HCT116 (cell line): ENCODE data around the gene ST6GAL2. TPM values are rescaled to one million over a fixed set of nuclear protein-coding genes. Genes with fewer than 3 reads are reported as not detected.

ENCODE experiments used
- ATAC-seq: fragments of 200-7000 bp; cut with Tn5 transposase; 2 replicates; pipeline ENCODE4 v1.9.1; 2020; ENCODE audit warnings: mild to moderate bottlenecking, moderate library complexity
- BruUV-seq: library from RNA; stranded (reverse); fragments of 400-500 nt; replicated peaks from 2 replicates; lab custom pipeline; 2021; lab: Mats Ljungman, UMichigan
- CTCF ChIA-PET: fragments of 300-600 bp; sonication (Branson Sonifier 250); formaldehyde crosslinking; loops from one replicate; lab custom pipeline; 2021; ENCODE audit warnings: antibody characterized with exemption; lab: Charles Lee
- POLR2A ChIA-PET: fragments of 300-600, 350-600 bp; sonication (Branson Sonifier 250); formaldehyde crosslinking; loops from one replicate; lab custom pipeline; 2021; ENCODE audit warnings: antibody characterized with exemption; lab: Charles Lee
- RAD21 ChIA-PET, 2 experiments: fragments of 300-600 bp; sonication (Branson Sonifier 250); formaldehyde crosslinking; loops; one replicate each; lab custom pipeline; 2023; ENCODE audit warnings: low total read pairs in 2 of 2; ENCODE audit not compliant: uncharacterized antibody in 2 of 2, unreplicated experiment in 2 of 2, low non-redundant PET in 1 of 2; lab: Charles Lee
- DNase-seq: peaks from one replicate; pipeline ENCODE4 v3.0.0-alpha.2; 2010; ENCODE audit warnings: low read depth, low spot score
- H2AFZ ChIP-seq: fragments of 200-600 bp; shearing (Covaris generic), sonication (generic); 2 replicates; pipeline ENCODE4 v1.6.1; 2017; ENCODE audit warnings: low read depth, mixed run types, mixed read lengths, antibody characterized with exemption, low read length; ENCODE audit not compliant: poor library complexity, severe bottlenecking
- H3K27ac ChIP-seq: 2 replicates; pipeline ENCODE4 v1.5.1; 2012; ENCODE audit warnings: low read depth, low read length
- H3K27me3 ChIP-seq: fragments of 200-600 bp; sonication (generic); 2 replicates; pipeline ENCODE4 v1.6.1; 2016; ENCODE audit warnings: mixed run types, low read length, mixed read lengths; ENCODE audit not compliant: insufficient read depth
- H3K36me3 ChIP-seq, 2 experiments: fragments of 200-500 bp in 1 of 2; fragments of 200-600 bp in 1 of 2; sonication (Bioruptor generic) in 1 of 2; sonication (generic) in 1 of 2; 2 replicates each; pipeline versions ENCODE4 v1.5.1 to v1.6.1; 2014 to 2016; ENCODE audit warnings: low read length in 2 of 2, inconsistent platforms in 1 of 2, mixed read lengths in 1 of 2, mixed run types in 1 of 2; ENCODE audit not compliant: insufficient read depth in 2 of 2, control insufficient read depth in 1 of 2
- H3K4me1 ChIP-seq, 2 experiments: fragments of 200-600 bp in 1 of 2; sonication (generic) in 1 of 2; 2 replicates each; pipeline versions ENCODE4 v1.5.1 to v1.6.1; 2012 to 2017; ENCODE audit warnings: low read length in 2 of 2, inconsistent platforms in 1 of 2, mild to moderate bottlenecking in 1 of 2, mixed read lengths in 1 of 2, mixed run types in 1 of 2, moderate library complexity in 1 of 2; ENCODE audit not compliant: insufficient read depth in 2 of 2, control insufficient read depth in 1 of 2
- H3K4me2 ChIP-seq: fragments of 200-600 bp; sonication (generic); 2 replicates; pipeline ENCODE4 v1.6.1; 2017; ENCODE audit warnings: mixed run types, low read length, mixed read lengths
- H3K4me3 ChIP-seq, 2 experiments: fragments of 200-600 bp in 1 of 2; sonication (generic) in 1 of 2; replicated peaks in 1 of 2; 2 replicates each; pipeline ENCODE4 v1.5.1; 2011 to 2016; ENCODE audit warnings: low read length in 2 of 2, control low read depth in 1 of 2, low read depth in 1 of 2, mild to moderate bottlenecking in 1 of 2, mixed read lengths in 1 of 2, mixed run types in 1 of 2
- H3K79me2 ChIP-seq: fragments of 200-600 bp; sonication (generic); 2 replicates; pipeline ENCODE4 v1.6.1; 2017; ENCODE audit warnings: mild to moderate bottlenecking, mixed run types, low read length, moderate library complexity, mixed read lengths; ENCODE audit not compliant: insufficient read depth
- H3K9ac ChIP-seq: fragments of 200-600 bp; sonication (generic); 2 replicates; pipeline ENCODE4 v1.6.1; 2016; ENCODE audit warnings: low read length, mixed read lengths
- H3K9me2 ChIP-seq: fragments of 200-600 bp; sonication (generic), shearing (Covaris generic); 2 replicates; pipeline ENCODE4 v1.6.1; 2017; ENCODE audit warnings: mixed run types, mild to moderate bottlenecking, moderate library complexity; ENCODE audit not compliant: insufficient read depth
- H3K9me3 ChIP-seq, 2 experiments: fragments of 200-500 bp in 1 of 2; fragments of 200-600 bp in 1 of 2; sonication (Bioruptor generic) in 1 of 2; sonication (generic) in 1 of 2; 2 replicates each; pipeline ENCODE4 v1.6.1; 2014 to 2017; ENCODE audit warnings: low read length in 2 of 2, mixed read lengths in 2 of 2, inconsistent platforms in 1 of 2, low read depth in 1 of 2, mild to moderate bottlenecking in 1 of 2, mixed run types in 1 of 2, moderate library complexity in 1 of 2; ENCODE audit not compliant: control insufficient read depth in 1 of 2, insufficient read depth in 1 of 2
- H4K20me1 ChIP-seq: fragments of 200-600 bp; sonication (generic), shearing (Covaris generic); 2 replicates; pipeline ENCODE4 v1.6.1; 2017; ENCODE audit warnings: mixed run types, mild to moderate bottlenecking, moderate library complexity; ENCODE audit not compliant: insufficient read depth
- CBX3 ChIP-seq: IDR thresholded peaks from 2 replicates; pipeline ENCODE4 v1.6.1; 2012; ENCODE audit warnings: low read depth
- CEBPB ChIP-seq: IDR thresholded peaks from 2 replicates; pipeline ENCODE4 v1.6.1; 2012; ENCODE audit warnings: low read depth
- CTCF ChIP-seq, 3 experiments: fragments of 200-600 bp in 1 of 3; sonication (generic) in 1 of 3; IDR thresholded peaks in 2 of 3; conservative IDR thresholded peaks in 1 of 3; 2 replicates each; pipeline ENCODE4 v1.5.1; 2012 to 2017; ENCODE audit warnings: low read depth in 2 of 3, low read length in 2 of 3, antibody characterized with exemption in 1 of 3, borderline replicate concordance in 1 of 3, control low read depth in 1 of 3, mild to moderate bottlenecking in 1 of 3, mixed read lengths in 1 of 3, mixed run types in 1 of 3, moderate library complexity in 1 of 3; ENCODE audit not compliant: insufficient read depth in 1 of 3
- ELF1 ChIP-seq: IDR thresholded peaks from 2 replicates; pipeline ENCODE4 v1.6.1; 2012; ENCODE audit warnings: low read depth, borderline replicate concordance
- JUND ChIP-seq: IDR thresholded peaks from 2 replicates; pipeline ENCODE4 v1.6.1; 2012
- POLR2A ChIP-seq: IDR thresholded peaks from 2 replicates; pipeline ENCODE4 v1.7.0; 2011; ENCODE audit warnings: borderline replicate concordance; ENCODE audit not compliant: insufficient read depth, insufficient read length; ENCODE audit errors: extremely low read depth
- RAD21 ChIP-seq: IDR thresholded peaks from 2 replicates; pipeline ENCODE4 v1.6.1; 2012; ENCODE audit warnings: low read depth, mild to moderate bottlenecking
- SIN3A ChIP-seq: IDR thresholded peaks from 2 replicates; pipeline ENCODE4 v1.6.1; 2012; ENCODE audit warnings: low read depth
- SP1 ChIP-seq: IDR thresholded peaks from 2 replicates; pipeline ENCODE4 v1.6.1; 2012; ENCODE audit warnings: low read depth
- SRF ChIP-seq: IDR thresholded peaks from 2 replicates; pipeline ENCODE4 v1.6.1; 2012; ENCODE audit warnings: low read depth
- YY1 ChIP-seq: IDR thresholded peaks from 2 replicates; pipeline ENCODE4 v1.6.1; 2011; ENCODE audit warnings: low read length, low read depth, moderate library complexity, mild to moderate bottlenecking; ENCODE audit not compliant: insufficient replicate concordance; ENCODE audit errors: extremely low read depth
- ZFX ChIP-seq: fragments of 450-650 bp; IDR thresholded peaks from 2 replicates; pipeline ENCODE4 v1.6.1; 2017
- ZNF274 ChIP-seq: fragments of 200-500 bp; sonication (Bioruptor generic); IDR thresholded peaks from 2 replicates; pipeline ENCODE4 v1.6.1; 2014; ENCODE audit warnings: mild to moderate bottlenecking, low read depth, low read length, inconsistent platforms
- intact Hi-C: fragments of 100-400 bp; cut with micrococcal nuclease; formaldehyde crosslinking; loops from 2 replicates; pipeline ENCODE4 v1.10.0; 2022
- total RNA-seq: library from RNA; stranded (reverse); gene quantifications from one replicate; pipeline ENCODE4 v1.2.1, GENCODE V29; 2021; ENCODE audit not compliant: unreplicated experiment
- TF ChIP-seq, protein P1 (sequence below): IDR thresholded peaks from 2 replicates; pipeline ENCODE4 v1.6.1; 2012

Gene ST6GAL2
- total RNA-seq, 1 experiment from 2014 or later: not detected

DNA sequence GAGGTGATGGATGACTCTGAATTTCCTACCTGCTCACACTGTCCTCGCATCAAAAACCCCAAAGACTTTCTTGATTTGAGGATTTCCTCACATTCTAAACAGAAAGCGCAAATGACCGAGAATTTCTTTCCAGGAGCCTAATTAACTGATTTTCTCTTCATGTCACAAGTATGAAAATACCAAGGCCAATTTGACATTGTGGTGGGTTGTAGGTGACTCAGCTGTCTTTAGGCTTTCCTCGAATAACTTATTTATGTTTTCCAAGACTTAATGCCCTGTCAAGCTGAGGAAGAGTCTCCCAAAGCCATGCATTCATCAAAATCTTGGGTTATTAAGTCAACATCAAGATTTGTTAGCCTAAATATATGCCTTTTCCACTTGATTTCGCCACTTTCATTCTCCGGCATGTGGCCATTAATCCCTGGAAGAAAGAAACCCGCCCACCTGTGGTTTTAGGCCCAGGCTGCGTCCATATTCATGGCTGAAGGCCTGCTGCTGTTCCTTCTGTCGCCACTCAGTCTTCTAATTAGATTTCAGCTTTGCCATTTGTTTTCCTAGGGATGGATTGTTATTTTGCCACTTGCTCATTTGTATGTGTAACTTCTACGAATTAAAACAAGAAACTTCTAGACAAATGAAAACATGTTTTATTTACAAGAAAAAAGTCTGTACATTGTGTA lies 84.9 kb downstream of the ST6GAL2 start:
- peaks cover 0 to 12% of the 10 kb centered on the region in 2 experiments; a peak in 1 of 4 replicates for H3K9me3 ChIP-seq

More for the DNA sequence above, 84.9 kb downstream of the ST6GAL2 start:
- Histone ChIP-seq H3K4me3 (no peak overlapping the region), H3K9me2 (no peaks in the 10 kb centered on the region), H3K27me3 (no peaks in the 10 kb centered on the region), H3K79me2 (no peaks in the 10 kb centered on the region), H4K20me1 (no peaks in the 10 kb centered on the region), H2AFZ (no peak overlapping the region), H3K27ac (no peak overlapping the region), H3K4me2 (no peak overlapping the region), H3K36me3 (no peaks in the 10 kb centered on the region), H3K4me1 (no peaks in the 10 kb centered on the region)
- no peak for DNase-seq
- BruUV-seq: no TSS peak
- no peak for ATAC-seq
- ChIA-PET RAD21 (no interaction called here), CTCF (no interaction called here), POLR2A (no interaction called here)
- intact Hi-C loops: no loop called here
- no peak for TF ChIP-seq ELF1
- no peak for TF ChIP-seq RAD21
- TF ChIP-seq, protein P1, sequence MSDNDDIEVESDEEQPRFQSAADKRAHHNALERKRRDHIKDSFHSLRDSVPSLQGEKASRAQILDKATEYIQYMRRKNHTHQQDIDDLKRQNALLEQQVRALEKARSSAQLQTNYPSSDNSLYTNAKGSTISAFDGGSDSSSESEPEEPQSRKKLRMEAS: no peak
- no peak for TF ChIP-seq JUND
- TF ChIP-seq SP1: no peak
- no peak for TF ChIP-seq POLR2A
- TF ChIP-seq CEBPB: no peak
- TF ChIP-seq ZNF274: no peak
- TF ChIP-seq SRF: no peak
- no peak for TF ChIP-seq CTCF (IDR thresholded peaks at IDR 0.05 in 2 of 3, conservative IDR thresholded peaks at IDR 0.05 in 1 of 3; ENCODE audit: borderline replicate concordance in 1 of 3, insufficient read depth in 1 of 3, low read depth in 2 of 3, low read length in 2 of 3)
- no peak for TF ChIP-seq SIN3A
- no peak for TF ChIP-seq CBX3
- TF ChIP-seq YY1: no peak
- no peak for TF ChIP-seq ZFX
- TF ChIP-seq, all 23 proteins: peak for 0
- no peak overlapping the region for H3K9ac ChIP-seq
